GM13977 (cell line): ENCODE measurements around the gene OR5D16.
"Not testable (repeated sequence)": the region's sequence is repeated elsewhere in the genome, so short reads cannot be mapped to it uniquely, and the experiment has no call there.

Source experiments
- DNase-seq: peaks from one replicate; pipeline ENCODE4 v3.0.0; 2012; ENCODE audit warnings: low spot score
- in situ Hi-C: fragments of 300-500 bp; cut with MboI; formaldehyde crosslinking; loops from one replicate; pipeline ENCODE4 v1.12.0; 2022; ENCODE audit warnings: low sequenced_read_pairs, low pct_unique_long_range_greater_than_20kb, mixed read lengths, inconsistent platforms; ENCODE audit not compliant: unreplicated experiment

Gene OR5D16

DNA sequence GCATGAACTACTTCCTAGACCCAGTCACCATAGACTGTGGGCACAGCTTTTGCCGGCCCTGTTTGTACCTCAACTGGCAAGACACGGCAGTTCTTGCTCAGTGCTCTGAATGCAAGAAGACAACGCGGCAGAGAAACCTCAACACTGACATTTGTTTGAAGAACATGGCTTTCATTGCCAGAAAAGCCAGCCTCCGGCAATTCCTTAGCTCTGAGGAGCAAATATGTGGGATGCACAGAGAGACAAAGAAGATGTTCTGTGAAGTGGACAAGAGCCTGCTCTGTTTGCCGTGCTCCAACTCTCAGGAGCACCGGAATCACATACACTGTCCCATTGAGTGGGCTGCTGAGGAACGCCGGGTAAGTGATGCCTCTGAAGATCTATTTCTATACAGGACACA is 46.9 kb downstream of the OR5D16 start:
- DNase-seq, in situ Hi-C loops: not testable (repeated sequence)
